HG02852 (cell line): Measurements from ENCODE around the gene C1QTNF9B.

Experiments used
- ATAC-seq: cut with Tn5 transposase; IDR thresholded peaks from one replicate; pipeline ENCODE4 v1.9.1; 2021; ENCODE audit warnings: mild to moderate bottlenecking, moderate library complexity; ENCODE audit not compliant: unreplicated experiment

Gene C1QTNF9B

DNA sequence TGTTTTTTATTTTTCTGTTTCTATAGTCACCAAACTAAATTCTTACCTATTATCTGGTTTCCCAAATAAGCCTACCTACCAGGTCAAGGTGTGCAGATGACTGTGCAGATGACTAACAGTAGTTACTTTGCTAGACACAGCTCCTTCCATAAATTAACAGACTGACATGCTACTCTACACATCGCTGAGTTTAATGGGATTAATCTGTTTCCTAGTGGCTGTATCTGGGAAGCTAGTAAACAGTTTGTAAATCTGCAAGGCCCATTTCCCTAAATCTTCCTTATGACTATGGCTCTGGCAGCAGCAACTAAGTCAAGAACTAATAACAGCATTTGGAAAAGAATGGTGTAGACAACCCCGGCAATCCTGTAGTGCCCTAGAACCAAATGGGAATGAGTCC, 36.0 kb downstream of the C1QTNF9B start:
- ATAC-seq: no peak

DNA sequence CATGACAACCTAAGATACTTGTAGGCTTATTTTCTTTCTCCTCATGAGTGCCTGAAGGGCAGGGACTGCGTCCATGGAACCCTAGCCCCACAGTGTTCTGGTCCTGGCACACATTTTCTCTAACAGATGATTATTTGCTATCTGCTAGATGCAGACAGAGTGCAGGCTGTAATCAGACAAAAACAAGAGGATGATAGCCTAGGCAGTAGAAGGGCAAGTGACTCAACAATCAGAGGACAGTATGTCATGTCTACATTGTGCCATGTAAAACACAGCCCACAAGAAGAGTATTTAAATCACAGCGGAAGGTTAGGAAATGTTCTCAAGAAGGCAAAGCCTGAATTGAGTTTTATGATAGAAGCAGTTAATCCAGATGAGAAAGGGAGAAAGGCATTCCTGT, 37.4 kb downstream of the C1QTNF9B start:
- ATAC-seq: no peak

DNA sequence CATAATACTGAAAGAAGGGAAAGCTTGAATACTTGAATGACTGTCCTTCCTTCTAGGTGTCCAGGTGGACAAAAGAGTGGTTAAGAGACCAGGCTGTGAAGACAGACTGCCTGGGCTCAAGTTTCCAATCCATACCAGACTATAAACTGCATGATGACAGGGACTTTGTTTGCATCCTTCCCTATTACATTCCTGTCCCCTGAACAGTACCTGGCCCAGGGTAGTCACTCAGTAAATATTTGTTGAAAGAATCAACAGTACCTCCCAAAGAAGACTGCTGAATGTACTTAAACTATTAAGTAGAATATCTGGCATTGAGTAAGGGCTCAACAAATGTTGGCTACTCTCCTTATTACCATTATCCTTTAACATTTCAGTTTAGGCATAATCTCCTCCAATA, 37.8 kb downstream of the C1QTNF9B start:
- ATAC-seq: no peak

DNA sequence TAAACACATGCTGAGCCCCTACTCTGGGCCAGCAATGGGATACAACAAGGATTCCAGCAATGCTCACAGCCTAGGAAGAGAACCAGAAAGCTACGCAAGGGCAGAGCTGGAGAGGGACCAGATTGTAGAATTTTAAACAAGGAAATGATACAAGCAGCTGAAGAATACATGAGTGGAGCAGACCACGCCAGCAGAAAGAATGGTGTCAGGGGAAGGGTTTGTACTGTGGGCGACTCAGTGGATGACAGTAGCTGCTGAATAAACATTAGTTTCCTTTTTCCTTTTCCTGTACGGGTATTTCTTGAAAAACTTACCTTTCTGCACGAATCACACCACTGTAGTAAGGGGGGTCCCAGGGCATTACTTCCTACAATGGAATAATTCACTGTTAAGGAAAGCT, 38.8 kb downstream of the C1QTNF9B start:
- ATAC-seq: no peak

DNA sequence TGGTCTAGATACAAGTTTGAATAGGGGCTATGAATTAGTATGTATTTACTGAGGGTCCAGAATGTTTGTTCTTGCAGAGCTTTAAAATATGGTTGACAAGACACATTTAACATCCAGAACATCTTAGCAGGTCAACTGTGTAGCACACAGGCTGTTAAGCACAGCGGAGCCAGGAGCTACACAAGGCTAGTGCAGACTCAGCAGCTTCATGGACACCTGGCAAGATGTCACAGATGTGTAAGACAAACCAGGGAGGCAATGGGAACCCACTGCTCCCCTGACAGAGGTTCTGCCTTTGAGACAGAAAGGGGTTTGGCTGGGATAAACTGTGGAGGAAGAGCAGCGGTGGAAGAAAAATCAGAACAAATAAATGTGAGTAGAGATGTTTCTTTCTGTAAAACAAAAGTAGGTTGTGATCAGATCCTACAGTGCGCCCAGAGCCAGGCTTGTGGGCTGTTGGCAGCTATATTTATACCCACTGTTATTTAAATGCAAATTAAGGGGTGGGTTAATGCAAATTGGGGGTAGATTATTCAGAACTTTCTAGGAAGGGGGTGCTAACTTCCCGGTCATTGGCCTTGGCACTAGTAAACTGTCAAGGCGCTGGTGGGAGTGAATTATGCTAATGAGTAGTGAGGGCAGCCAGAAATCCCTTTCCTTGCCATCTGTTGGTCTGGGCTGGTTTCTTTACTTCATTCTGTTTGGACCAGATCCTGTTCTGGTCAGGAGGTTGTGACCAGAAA, 41.1 kb downstream of the C1QTNF9B start:
- ATAC-seq: no peak

DNA sequence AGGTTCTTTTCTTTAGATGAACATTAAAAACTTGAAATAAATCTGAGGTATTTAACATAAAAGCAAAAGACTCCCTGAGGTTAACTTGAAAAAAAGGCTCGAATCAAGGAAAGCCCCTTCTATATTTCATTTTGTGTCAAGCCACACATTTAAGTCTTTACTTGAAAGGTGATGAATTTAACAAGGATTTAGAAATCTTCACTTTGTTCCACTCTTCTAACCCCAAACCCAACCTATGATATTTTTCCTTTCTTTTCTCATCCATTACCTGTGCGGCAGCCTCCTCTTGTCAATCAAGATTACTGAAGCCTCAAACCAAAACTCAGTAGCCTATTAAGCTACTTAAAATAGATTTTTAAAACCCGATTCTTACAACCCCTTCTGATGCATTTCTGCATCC, 41.9 kb downstream of the C1QTNF9B start:
- ATAC-seq: no peak

DNA sequence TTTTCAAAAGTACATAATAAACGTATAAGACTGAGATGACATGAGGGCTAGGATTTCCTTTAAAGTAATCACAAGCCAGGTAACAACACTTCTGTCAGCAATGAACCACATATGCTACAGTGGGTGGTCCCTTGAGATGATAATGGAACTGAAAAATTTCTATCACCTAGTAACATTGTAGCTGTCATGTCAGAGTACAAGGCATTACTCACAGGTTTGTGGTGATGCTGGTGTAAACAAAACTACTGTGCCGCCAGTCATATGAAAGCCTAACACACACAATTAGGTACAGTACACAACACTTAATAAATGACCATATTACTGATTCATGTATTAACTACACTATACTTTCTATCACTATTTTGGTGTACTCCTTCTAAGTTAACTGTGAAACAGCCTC, 45.0 kb downstream of the C1QTNF9B start:
- no peak for ATAC-seq

DNA sequence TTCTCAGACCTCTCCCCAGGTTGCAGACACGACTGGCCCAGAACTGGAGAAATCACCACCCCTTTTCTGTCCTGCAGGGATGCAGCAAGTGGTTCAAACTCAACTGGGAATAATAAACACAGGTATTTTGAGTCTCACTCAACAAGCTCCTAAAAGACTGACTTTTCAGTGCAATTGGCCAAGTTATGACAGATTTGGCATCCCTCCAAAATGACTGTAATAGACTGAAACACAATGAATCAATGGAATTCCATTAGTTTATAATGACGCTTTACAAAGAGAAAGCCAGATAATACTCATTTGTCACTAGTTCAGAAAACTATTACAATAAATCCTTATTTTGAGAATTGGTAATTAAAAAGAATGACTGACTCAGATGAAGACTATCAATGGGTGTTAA, 46.2 kb downstream of the C1QTNF9B start:
- ATAC-seq: no peak

DNA sequence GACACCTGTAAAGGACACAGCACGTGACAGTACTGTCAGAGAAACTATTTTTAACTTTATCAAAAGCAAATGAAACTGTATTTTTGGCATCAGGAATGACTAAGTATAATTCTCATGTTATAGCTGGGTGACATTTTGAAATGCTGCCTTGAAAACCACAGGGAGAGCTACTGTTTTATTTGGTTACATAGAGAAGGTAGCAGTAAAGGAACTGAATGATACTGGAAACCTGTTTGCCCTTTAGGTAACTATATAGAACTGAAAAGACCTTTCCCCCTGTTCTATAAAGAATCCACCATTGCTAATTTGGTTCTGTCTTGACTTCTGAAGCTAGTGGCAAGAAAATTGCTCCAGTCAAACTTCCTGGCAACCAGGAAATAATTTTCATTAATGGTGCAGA, 47.2 kb downstream of the C1QTNF9B start:
- no peak for ATAC-seq

DNA sequence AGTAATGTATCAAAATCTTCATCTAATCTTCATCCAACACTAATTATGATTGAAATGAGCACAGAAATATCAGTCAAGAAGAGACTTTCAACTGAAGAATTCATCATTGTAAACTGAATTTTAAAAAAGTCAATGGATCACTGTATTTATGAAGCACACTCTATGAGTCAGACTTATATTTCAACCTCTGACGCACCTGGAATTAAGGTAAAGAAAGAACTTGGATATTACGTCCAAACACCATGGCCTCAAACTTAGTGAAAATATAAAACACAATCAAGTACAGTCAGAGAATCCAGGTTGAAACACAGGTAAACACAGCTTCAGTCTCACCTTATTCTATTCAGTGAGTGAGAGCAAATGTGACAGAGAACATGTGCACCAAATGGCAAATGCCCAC, 47.6 kb downstream of the C1QTNF9B start:
- ATAC-seq: no peak

DNA sequence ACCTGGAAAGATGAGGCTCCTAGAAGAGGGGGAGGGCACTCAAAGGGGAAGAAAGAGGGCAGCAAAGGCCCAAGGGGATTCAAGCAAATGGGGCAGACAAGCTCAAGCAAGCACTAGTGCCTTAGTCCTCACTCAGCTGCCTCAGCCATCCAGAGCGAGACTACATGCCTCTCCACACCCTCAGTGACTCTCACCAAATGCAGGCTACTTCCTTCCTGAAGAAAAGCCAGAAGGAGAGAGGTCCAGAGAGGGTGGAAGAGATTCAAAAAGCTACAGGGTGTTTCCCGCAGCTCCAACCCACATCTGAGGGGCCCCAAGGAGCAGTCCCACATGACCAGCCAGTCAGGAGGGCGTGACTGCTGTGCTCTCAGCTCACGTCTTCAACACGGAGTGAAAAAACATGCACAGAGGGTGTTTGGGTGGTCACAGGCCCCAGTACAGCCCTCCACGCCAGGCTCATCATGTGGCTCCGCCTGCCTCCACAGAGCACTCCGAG, 48.6 kb downstream of the C1QTNF9B start:
- ATAC-seq: no peak

DNA sequence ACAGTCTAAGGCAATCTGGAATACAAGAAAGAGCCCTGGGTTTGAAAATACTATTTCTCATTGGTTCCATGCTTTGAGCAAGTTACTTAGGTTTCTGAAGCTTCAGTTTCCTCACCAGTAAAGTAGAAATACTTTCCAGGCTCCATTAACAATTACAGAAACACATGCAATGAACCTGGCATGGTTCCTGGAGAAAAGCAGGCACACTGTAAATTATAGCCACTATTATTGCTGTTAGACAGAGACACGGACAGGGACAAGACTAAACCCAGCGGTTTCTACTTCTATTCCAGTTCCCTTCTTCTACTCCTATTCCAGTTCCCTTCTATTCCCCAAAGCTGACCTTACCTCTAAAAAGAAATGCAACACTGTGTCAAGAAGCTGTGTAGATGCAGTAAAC, 49.3 kb downstream of the C1QTNF9B start:
- ATAC-seq: no peak

DNA sequence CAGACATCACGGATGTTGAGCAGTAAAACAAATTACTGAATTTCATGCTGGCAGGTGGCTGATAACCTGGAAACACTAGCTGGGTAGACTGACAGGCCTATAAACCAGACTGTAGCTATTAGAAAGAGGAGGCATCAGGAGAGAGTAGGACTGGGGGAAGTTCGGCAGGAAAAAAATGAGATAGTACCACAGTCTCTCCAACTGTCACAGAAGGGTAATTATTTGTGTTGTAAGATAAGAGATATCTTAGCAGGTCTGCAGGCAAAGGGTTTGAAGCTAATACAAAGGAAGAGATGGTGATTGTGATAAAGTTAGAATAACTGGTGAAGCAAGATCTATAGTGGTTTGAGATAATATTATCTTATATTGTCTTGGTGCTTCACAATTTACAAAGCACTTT, 49.8 kb downstream of the C1QTNF9B start:
- no peak for ATAC-seq

DNA sequence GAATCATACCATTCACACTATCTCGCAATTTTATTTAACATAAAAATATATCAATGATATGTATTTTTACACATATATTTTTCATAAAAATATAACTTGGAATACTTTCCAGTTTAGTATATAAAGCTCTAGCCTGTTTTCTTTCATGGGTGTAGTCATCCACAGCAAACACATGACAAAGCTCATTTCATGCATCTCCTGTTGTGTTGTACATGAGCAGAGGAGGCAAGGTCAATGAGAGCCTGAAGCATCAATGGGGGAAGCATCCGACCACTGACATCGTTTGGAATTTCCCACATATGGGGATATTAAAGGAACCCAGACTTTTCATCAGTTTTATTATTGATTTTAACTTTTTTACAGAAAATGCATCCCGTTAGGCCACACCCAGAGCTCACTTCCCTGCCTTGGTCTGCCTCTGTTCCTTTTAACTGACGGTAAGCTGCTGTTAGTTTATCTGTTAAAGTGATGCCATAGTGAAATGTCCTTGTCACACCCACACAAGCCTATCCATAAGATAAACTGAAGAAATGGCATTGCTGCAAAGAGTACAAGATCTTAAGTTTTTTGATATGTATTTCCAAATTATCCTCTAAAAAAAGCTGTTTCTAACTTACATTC, 52.1 kb downstream of the C1QTNF9B start:
- no peak for ATAC-seq

DNA sequence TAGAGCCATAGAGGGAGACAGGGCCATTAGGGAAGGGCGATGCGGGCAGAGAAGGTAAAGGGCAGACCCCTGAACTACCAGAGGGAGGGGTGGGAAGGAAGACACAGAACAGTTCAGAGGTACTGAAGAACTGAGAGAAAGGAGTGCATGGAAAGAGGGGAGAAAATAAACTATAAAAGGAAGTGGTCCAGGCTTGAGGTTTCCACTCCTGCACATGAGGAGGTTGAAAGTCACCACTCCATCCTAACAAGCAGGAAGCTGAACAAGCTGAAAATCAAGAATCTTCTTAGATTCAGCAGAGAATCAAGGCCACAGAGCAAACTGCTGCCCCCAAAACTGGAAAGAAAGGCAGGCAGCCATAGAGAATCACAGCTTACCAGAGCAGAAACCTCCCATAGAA, 53.2 kb downstream of the C1QTNF9B start:
- no peak for ATAC-seq

DNA sequence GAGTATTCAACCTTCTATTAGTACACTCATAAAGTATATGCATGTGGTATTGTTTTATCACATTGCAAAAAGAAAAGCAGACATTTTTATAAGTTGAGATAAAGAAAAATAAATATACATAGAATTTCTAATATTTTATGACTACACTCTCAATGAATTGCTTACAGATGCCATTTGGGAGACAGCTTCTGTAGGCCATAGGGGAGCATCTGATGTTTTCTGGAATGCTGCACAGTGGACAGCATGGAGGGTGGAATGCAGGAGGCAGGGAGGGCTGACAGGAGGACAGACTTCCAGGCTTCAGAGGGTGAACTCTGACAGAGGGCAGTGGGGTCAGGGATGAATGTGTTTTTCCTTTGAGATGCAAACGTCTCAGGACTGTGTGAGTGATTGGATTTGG, 53.9 kb downstream of the C1QTNF9B start:
- ATAC-seq: no peak

DNA sequence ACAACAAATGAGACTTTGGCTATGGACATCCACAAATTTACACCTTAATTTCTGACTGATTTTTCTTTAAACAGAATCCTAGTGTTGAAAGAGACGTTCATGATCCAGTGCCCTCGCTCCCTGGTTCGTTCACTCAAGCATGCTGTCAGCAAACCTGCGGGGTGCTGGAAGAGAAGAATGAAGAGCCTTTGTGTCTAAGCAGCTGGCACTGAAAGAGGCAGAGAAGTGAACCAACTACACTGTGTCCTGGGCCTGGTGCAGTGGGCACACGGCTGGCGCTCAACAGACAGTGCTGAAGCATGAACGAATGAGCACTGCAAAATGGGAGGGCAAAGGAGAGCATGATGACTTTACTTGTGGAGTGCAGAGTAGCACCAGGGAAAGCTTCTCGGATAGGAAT, 54.9 kb downstream of the C1QTNF9B start:
- no peak for ATAC-seq
